Renal cortex interstitium (tissue), 11 donors: Measurements from ENCODE around the gene SLC35F4. TPM values are rescaled to one million over a fixed set of nuclear protein-coding genes. Genes with fewer than 3 reads are reported as not detected.

Experiments used
- DNase-seq, 11 donors: peaks; one replicate each; pipeline ENCODE4 v3.0.0-alpha.2; 2013; ENCODE audit warnings: low read depth in 9 of 11, low spot score in 4 of 11; ENCODE audit errors: extremely low read depth in 1 of 11
- polyA plus RNA-seq, 3 donors: library from polyadenylated mRNA; unstranded; fragments of 120-200 nt; gene quantifications; one replicate each; pipeline ENCODE4 v1.2.1, GENCODE V29; 2013; ENCODE audit not compliant: insufficient read length in 3 of 3

SLC35F4 gene
- polyA plus RNA-seq, 3 donors = 2.4 to 4.0 (median 3.4) TPM

GRCh38 chr14:57687416-57687815 is 178.5 kb downstream of the SLC35F4 start:
- no peak for DNase-seq

GRCh38 chr14:57686304-57686703 is 179.6 kb downstream of the SLC35F4 start:
- no peak for DNase-seq

GRCh38 chr14:57671021-57671420 is 194.9 kb downstream of the SLC35F4 start:
- no peak for DNase-seq

- DNase-seq = no peak
These were observed 205.7 kb downstream of the SLC35F4 start for GRCh38 chr14:57660208-57660607.

- DNase-seq = no peak
These were observed 206.8 kb downstream of the SLC35F4 start for GRCh38 chr14:57659052-57659451.

GRCh38 chr14:57657487-57657886 is 208.4 kb downstream of the SLC35F4 start:
- no peak for DNase-seq

GRCh38 chr14:57656853-57657252 is 209.0 kb downstream of the SLC35F4 start:
- no peak for DNase-seq

GRCh38 chr14:57652769-57653168 is 213.1 kb downstream of the SLC35F4 start:
- no peak for DNase-seq

- DNase-seq = no peak
These were observed 224.1 kb downstream of the SLC35F4 start for GRCh38 chr14:57641776-57642175.

GRCh38 chr14:57640036-57640435 is 225.9 kb downstream of the SLC35F4 start:
- no peak for DNase-seq

GRCh38 chr14:57637901-57638300 is 228.0 kb downstream of the SLC35F4 start:
- no peak for DNase-seq

GRCh38 chr14:57634335-57634734 is 231.6 kb downstream of the SLC35F4 start:
- no peak for DNase-seq

- no peak for DNase-seq
These were observed 233.2 kb downstream of the SLC35F4 start for GRCh38 chr14:57632649-57633048.

- DNase-seq = peak in 2 of 11 donors; percentile 8 to 13
These were observed 248.4 kb downstream of the SLC35F4 start for GRCh38 chr14:57617510-57617909.

- no peak for DNase-seq
These were observed 252.9 kb downstream of the SLC35F4 start for GRCh38 chr14:57612946-57613345.

- no peak for DNase-seq
These were observed 254.3 kb downstream of the SLC35F4 start for GRCh38 chr14:57611555-57612075.

GRCh38 chr14:57610631-57611030 is 255.3 kb downstream of the SLC35F4 start:
- DNase-seq = no peak

- peak in 3 of 11 donors; percentile 3 to 7 (median 4) for DNase-seq
These were observed 256.5 kb downstream of the SLC35F4 start for GRCh38 chr14:57609192-57610075.

- no peak for DNase-seq
These were observed 258.8 kb downstream of the SLC35F4 start for GRCh38 chr14:57607086-57607485.

GRCh38 chr14:57583396-57583795 is 282.5 kb downstream of the SLC35F4 start:
- no peak for DNase-seq

GRCh38 chr14:57582746-57583145 is 283.1 kb downstream of the SLC35F4 start:
- no peak for DNase-seq
